ENCODE results near the gene CHMP4B. TPM values are rescaled to one million over a fixed set of nuclear protein-coding genes. Genes with fewer than 3 reads are reported as not detected.
A peak's percentile ranks its signal among the peaks of the same experiment; 100 is the strongest.

Gene CHMP4B
- total RNA-seq = 58.2 and 58.8 TPM in 2 replicates

GRCh38 chr20:33810885-33811775, at the start of gene CHMP4B:
Gene CHMP4B, plus strand, starts transcription at chr20:33811348. Its CDS starts 121 bp downstream, at chr20:33811469.
- peak; percentile 99 for DNase-seq

GRCh38 chr20:33761698-33762250, 49.4 kb upstream of the CHMP4B start:
- DNase-seq = no peak

GRCh38 chr20:33765099-33765498, 46.0 kb upstream of the CHMP4B start:
- DNase-seq = no peak

GRCh38 chr20:33765592-33765991, 45.6 kb upstream of the CHMP4B start:
- no peak for DNase-seq

GRCh38 chr20:33766686-33767085, 44.5 kb upstream of the CHMP4B start:
- no peak for DNase-seq

GRCh38 chr20:33767777-33768138, 43.4 kb upstream of the CHMP4B start:
- DNase-seq = no peak

GRCh38 chr20:33769043-33769442, 42.1 kb upstream of the CHMP4B start:
- no peak for DNase-seq

- no peak for DNase-seq
Measured at GRCh38 chr20:33770005-33770404, 41.1 kb upstream of the CHMP4B start.

- DNase-seq = no peak
Measured at GRCh38 chr20:33771938-33772337, 39.2 kb upstream of the CHMP4B start.

- no peak for DNase-seq
Measured at GRCh38 chr20:33772439-33772838, 38.7 kb upstream of the CHMP4B start.

GRCh38 chr20:33773412-33774089, 37.6 kb upstream of the CHMP4B start:
- no peak for DNase-seq

GRCh38 chr20:33777816-33778215, 33.3 kb upstream of the CHMP4B start:
- no peak for DNase-seq

- DNase-seq = no peak
Measured at GRCh38 chr20:33781133-33781532, 30.0 kb upstream of the CHMP4B start.

- no peak for DNase-seq
Measured at GRCh38 chr20:33781945-33782344, 29.2 kb upstream of the CHMP4B start.

- no peak for DNase-seq
Measured at GRCh38 chr20:33783256-33783655, 27.9 kb upstream of the CHMP4B start.

- no peak for DNase-seq
Measured at GRCh38 chr20:33783818-33784217, 27.3 kb upstream of the CHMP4B start.

GRCh38 chr20:33784225-33784624, 26.9 kb upstream of the CHMP4B start:
- DNase-seq = no peak

GRCh38 chr20:33785503-33785902, 25.6 kb upstream of the CHMP4B start:
- no peak for DNase-seq

GRCh38 chr20:33787253-33787891, 23.8 kb upstream of the CHMP4B start:
- DNase-seq = peak; percentile 76

GRCh38 chr20:33788351-33789049, 22.6 kb upstream of the CHMP4B start:
- DNase-seq = no peak

GRCh38 chr20:33789109-33789857, 21.9 kb upstream of the CHMP4B start:
- peak; percentile 99 for DNase-seq

GRCh38 chr20:33789858-33790182, 21.3 kb upstream of the CHMP4B start:
- no peak for DNase-seq

All from dermis blood vessel endothelial cell (primary cell).